GM12878 (cell line): ENCODE measurements around the gene OPRM1. TPM values are rescaled to one million over a fixed set of nuclear protein-coding genes. Genes with fewer than 3 reads are reported as not detected.

Experiments
- ATAC-seq: fragments of 200-7000 bp; cut with Tn5 transposase; 3 replicates; pipeline ENCODE4 v1.9.1; 2020; ENCODE audit warnings: mild to moderate bottlenecking, moderate library complexity
- BruUV-seq: library from RNA; stranded (reverse); fragments of 400-500 nt; replicated peaks from 2 replicates; lab custom pipeline; 2021; lab: Mats Ljungman, UMichigan
- CTCF ChIA-PET: fragments of 300-600 bp; sonication (Branson Sonifier 250); formaldehyde crosslinking; extraction: SDS; loops from one replicate; lab custom pipeline; 2021; ENCODE audit warnings: inconsistent platforms; lab: Yijun Ruan, JAX
- POLR2A ChIA-PET: fragments of 350-600 bp; formaldehyde crosslinking; extraction: SDS; loops from one replicate; lab custom pipeline; 2021; ENCODE audit warnings: inconsistent platforms; lab: Charles Lee
- RAD21 ChIA-PET: fragments of 300-600 bp; sonication (Branson Sonifier 250); formaldehyde crosslinking; loops from one replicate; lab custom pipeline; 2023; ENCODE audit warnings: antibody characterized with exemption; ENCODE audit not compliant: unreplicated experiment; lab: Charles Lee
- SMC1A ChIA-PET: fragments of 300-600 bp; sonication (Branson Sonifier 250); formaldehyde crosslinking; loops from one replicate; lab custom pipeline; 2023; ENCODE audit not compliant: unreplicated experiment, uncharacterized antibody; lab: Charles Lee
- DNase-seq: peaks from one replicate; pipeline ENCODE4 v3.0.0-alpha.2; 2011; ENCODE audit warnings: low read depth, low spot score
- FAIRE-seq: peaks from 3 replicates; lab custom pipeline; 2011; peaks lifted over from hg19 to GRCh38; lab: Jason Lieb, UNC
- H2AFZ ChIP-seq: 2 replicates; pipeline ENCODE4 v1.6.0; 2011; ENCODE audit warnings: low read depth, low read length, control low read depth; ENCODE audit not compliant: control insufficient read depth
- H3K27ac ChIP-seq: 2 replicates; pipeline ENCODE4 v1.5.1; 2011; ENCODE audit warnings: control low read depth; ENCODE audit not compliant: control insufficient read depth, insufficient read depth
- H3K27me3 ChIP-seq, 2 experiments: replicated peaks in 1 of 2; 2 replicates each; pipeline versions ENCODE4 v1.6.0 to v1.6.1; 2011; ENCODE audit warnings: low read length in 1 of 2; ENCODE audit not compliant: control insufficient read depth in 2 of 2, insufficient read depth in 2 of 2
- H3K36me3 ChIP-seq, 2 experiments: 2 replicates each; pipeline ENCODE4 v1.5.1; 2011; ENCODE audit warnings: low read length in 1 of 2; ENCODE audit not compliant: control insufficient read depth in 2 of 2, insufficient read depth in 2 of 2
- H3K4me1 ChIP-seq: 2 replicates; pipeline ENCODE4 v1.6.1; 2011; ENCODE audit warnings: mild to moderate bottlenecking, low read length, moderate library complexity, mixed read lengths; ENCODE audit not compliant: control insufficient read depth, insufficient read depth
- H3K4me2 ChIP-seq: 2 replicates; pipeline ENCODE4 v1.6.0; 2011; ENCODE audit warnings: control low read depth; ENCODE audit not compliant: control insufficient read depth, insufficient read depth
- H3K4me3 ChIP-seq: fragments of 200-600 bp; sonication (generic); 2 replicates; pipeline ENCODE4 v1.5.1; 2016
- H3K79me2 ChIP-seq: 2 replicates; pipeline ENCODE4 v1.6.0; 2011; ENCODE audit warnings: low read length; ENCODE audit not compliant: control insufficient read depth, insufficient read depth
- H3K9ac ChIP-seq: 2 replicates; pipeline ENCODE4 v1.8.0; 2011; ENCODE audit warnings: low read length, control low read depth, mixed read lengths; ENCODE audit not compliant: control insufficient read depth, insufficient read depth
- H3K9me3 ChIP-seq: replicated peaks from 3 replicates; pipeline ENCODE4 v1.5.1; 2011; ENCODE audit warnings: mild to moderate bottlenecking, low read length; ENCODE audit not compliant: control insufficient read depth, insufficient read depth
- H4K20me1 ChIP-seq: 2 replicates; pipeline ENCODE4 v1.6.0; 2011; ENCODE audit not compliant: control insufficient read depth, insufficient read depth
- BCLAF1 ChIP-seq: fragments of 450-650 bp; IDR thresholded peaks from 2 replicates; pipeline ENCODE4 v1.6.1; 2017; ENCODE audit warnings: antibody characterized with exemption, mild to moderate bottlenecking, moderate library complexity
- FOXK2 ChIP-seq: fragments of 450-650 bp; IDR thresholded peaks from 2 replicates; pipeline ENCODE4 v1.6.1; 2017; ENCODE audit warnings: mild to moderate bottlenecking, moderate library complexity
- IKZF1 ChIP-seq: fragments of 450-650 bp; conservative IDR thresholded peaks from 2 replicates; pipeline ENCODE4 v1.6.1; 2017; ENCODE audit warnings: antibody characterized with exemption, mild to moderate bottlenecking
- MEF2A ChIP-seq: IDR thresholded peaks from 2 replicates; pipeline ENCODE4 v1.6.1; 2011; ENCODE audit warnings: low read depth, mild to moderate bottlenecking, low read length, moderate library complexity; ENCODE audit not compliant: insufficient read depth
- RFX5 ChIP-seq: IDR thresholded peaks from 2 replicates; pipeline ENCODE4 v1.6.1; 2011; ENCODE audit warnings: low read depth, low read length, improper control_type of control experiment
- ZNF24 ChIP-seq: fragments of 450-650 bp; IDR thresholded peaks from 2 replicates; pipeline ENCODE4 v1.6.1; 2017; ENCODE audit warnings: antibody characterized with exemption, mild to moderate bottlenecking
- ZNF622 ChIP-seq: fragments of 450-650 bp; IDR thresholded peaks from 2 replicates; pipeline ENCODE4 v1.6.1; 2017; ENCODE audit warnings: mild to moderate bottlenecking, inconsistent platforms
- ZNF687 ChIP-seq: fragments of 450-650 bp; IDR thresholded peaks from 2 replicates; pipeline ENCODE4 v1.6.1; 2017; ENCODE audit warnings: mild to moderate bottlenecking, moderate library complexity
- WGBS: methylation state at CpG from one replicate; pipeline ENCODE4 v1.1.6; 2016; ENCODE audit warnings: low lambda C conversion rate; ENCODE audit not compliant: insufficient replicate concordance, insufficient coverage; ENCODE audit errors: missing lambda C conversion rate; 5-methylcytosine and 5-hydroxymethylcytosine counted together
- in situ Hi-C: fragments of 300-500 bp; cut with MboI; formaldehyde crosslinking; loops from 9 replicates; pipeline ENCODE4 v1.14.3; 2018; ENCODE audit warnings: mixed read lengths
- intact Hi-C: fragments of 100-400 bp; cut with micrococcal nuclease; formaldehyde crosslinking; loops from one replicate; pipeline ENCODE4 v1.14.2; 2022; ENCODE audit not compliant: unreplicated experiment
- polyA plus RNA-seq, 11 experiments: library from polyadenylated mRNA; depleted of rRNA in 4 of 11; unstranded in 6 of 11; stranded (reverse) in 5 of 11; fragments of >200 nt; fragmentation: Nextera tagmentation in 4 of 11; fragmentation: Illumina TruSeq in 1 of 11; extraction: Ambion mirVana in 4 of 11; extraction: Trizol in 1 of 11; gene quantifications; 1 replicate in 1 of 11; 2 replicates in 10 of 11; pipeline versions ENCODE4 v1.2.1 to v1.2.3, GENCODE V29; 2011 to 2016; ENCODE audit warnings: inconsistent platforms in 2 of 11, missing spikeins in 2 of 11, low read depth in 1 of 11
- total RNA-seq, 4 experiments: library from RNA; depleted of rRNA in 3 of 4; stranded (reverse); fragments of >200 nt in 3 of 4; fragmentation: Illumina TruSeq in 1 of 4; extraction: Trizol in 1 of 4; gene quantifications; 2 replicates each; pipeline versions ENCODE4 v1.2.1 to v1.2.3, GENCODE V29; 2013 to 2021

The OPRM1 gene
- total and polyA plus RNA-seq, 10 of the 15 experiments (the other 5 are each of a cell fraction or from before 2014, with no cell fraction given), result not detected

GRCh38 chr6:154251116-154251515 lies 212.1 kb downstream of the OPRM1 start (continued):
- TF ChIP-seq BCLAF1 (no peak), ZNF687 (no peak)

GRCh38 chr6:154252678-154253077 lies 213.6 kb downstream of the OPRM1 start:
- Histone ChIP-seq H2AFZ (no peak overlapping the region), H4K20me1 (no peaks in the 10 kb centered on the region), H3K4me3 (no peak overlapping the region), H3K4me2 (no peak overlapping the region), H3K9ac (no peak overlapping the region), H3K36me3 (no peaks in the 10 kb centered on the region), H3K4me1 (peaks cover 36% of the 10 kb centered on the region), H3K9me3 (peaks cover 17% of the 10 kb centered on the region)
- WGBS, result 73% methylated on average over 3 of the region's 3 CpGs
- FAIRE-seq (no peak), ATAC-seq (no peak), DNase-seq (no peak)
- ChIA-PET CTCF (interaction anchor here (1.5 to 2.4 kb wide), 3 partner anchors 13 to 24 kb away, joined by 4 to 10 read pairs (median 7); no protein-coding TSS in a partner anchor), POLR2A (no interaction called here), SMC1A (interaction anchor here (1.8 to 2.2 kb wide), 2 partner anchors 88 to 93 kb away, joined by 4 to 6 read pairs; no protein-coding TSS in a partner anchor)
- in situ Hi-C loops (no loop called here), intact Hi-C loops (no loop called here)
- TF ChIP-seq ZNF24 (no peak), FOXK2 (no peak), MEF2A (no peak), ZNF622 (no peak), RFX5 (no peak), IKZF1 (no peak)
- TF ChIP-seq, all 136 proteins: peak for 0
- no peaks in the 10 kb centered on the region for H3K79me2 ChIP-seq
- RAD21 ChIA-PET, result no interaction called here
- H3K27me3 ChIP-seq, result no peaks in the 10 kb centered on the region
- no TSS peak for BruUV-seq
- H3K27ac ChIP-seq, result no peak overlapping the region
